22Rv1 (cell line): ENCODE data around the gene CCSER1.

ENCODE experiments used
- CTCF ChIP-seq: fragments of 450-650 bp; IDR thresholded peaks from 2 replicates; pipeline ENCODE4 v1.5.1; 2017; ENCODE audit warnings: mild to moderate bottlenecking
- ZFX ChIP-seq: fragments of 450-650 bp; IDR thresholded peaks from 2 replicates; pipeline ENCODE4 v1.6.1; 2017; ENCODE audit warnings: antibody characterized with exemption, borderline replicate concordance

- TF ChIP-seq CTCF, result no peak
- no peak for TF ChIP-seq ZFX
Observed at GRCh38 chr4:91220315-91220714, 1093.1 kb downstream of the CCSER1 start.
